Neural cell (in vitro differentiated cells): ENCODE measurements around the gene MRC1. TPM values are rescaled to one million over a fixed set of nuclear protein-coding genes. Genes with fewer than 3 reads are reported as not detected.

Source experiments
- H2AFZ ChIP-seq: fragments of 200-600, 300-800 bp; sonication (generic), shearing (Covaris generic); 2 replicates; pipeline ENCODE4 v1.6.0; 2014; ENCODE audit warnings: low read depth, mild to moderate bottlenecking, antibody characterized with exemption, low read length, moderate library complexity
- H3F3A ChIP-seq: fragments of 200-600 bp; shearing (Covaris generic); 2 replicates; pipeline ENCODE4 v1.6.1; 2016; ENCODE audit warnings: mild to moderate bottlenecking, moderate library complexity, mixed read lengths, antibody characterized with exemption, low read length; ENCODE audit not compliant: insufficient read depth, poor library complexity, severe bottlenecking
- H3K27ac ChIP-seq: fragments of 200-600, 300-800 bp; sonication (generic), shearing (Covaris generic); 2 replicates; pipeline ENCODE4 v1.5.1; 2014; ENCODE audit warnings: mild to moderate bottlenecking, low read length, moderate library complexity
- H3K27me3 ChIP-seq: fragments of 300-800, 200-600 bp; sonication (generic), shearing (Covaris generic); 2 replicates; pipeline ENCODE4 v1.6.0; 2014; ENCODE audit warnings: mild to moderate bottlenecking, low read depth, low read length, moderate library complexity; ENCODE audit not compliant: insufficient read depth
- H3K36me3 ChIP-seq: fragments of 300-800, 200-600 bp; sonication (generic), shearing (Covaris generic); 2 replicates; pipeline ENCODE4 v1.5.1; 2014; ENCODE audit warnings: mild to moderate bottlenecking, antibody characterized with exemption, low read length, moderate library complexity; ENCODE audit not compliant: insufficient read depth
- H3K4me2 ChIP-seq: fragments of 300-800, 200-600 bp; sonication (generic), shearing (Covaris generic); 2 replicates; pipeline ENCODE4 v1.6.0; 2014; ENCODE audit warnings: mild to moderate bottlenecking, low read length
- H3K4me3 ChIP-seq: fragments of 300-800, 200-600 bp; sonication (generic), shearing (Covaris generic); 2 replicates; pipeline ENCODE4 v1.5.1; 2014; ENCODE audit warnings: mild to moderate bottlenecking, low read length, moderate library complexity
- H3K79me2 ChIP-seq: fragments of 200-600 bp; shearing (Covaris generic); replicated peaks from 2 replicates; pipeline ENCODE4 v1.6.0; 2014; ENCODE audit warnings: mild to moderate bottlenecking, low read length, moderate library complexity; ENCODE audit not compliant: insufficient read depth
- H3K9ac ChIP-seq: fragments of 300-800, 200-600 bp; sonication (generic), shearing (Covaris generic); 2 replicates; pipeline ENCODE4 v1.6.1; 2016; ENCODE audit warnings: mild to moderate bottlenecking, low read length, mixed read lengths
- H3K9me2 ChIP-seq: fragments of 200-600 bp; shearing (Covaris generic); 2 replicates; pipeline ENCODE4 v1.6.1; 2016; ENCODE audit warnings: mild to moderate bottlenecking, low read length, mixed read lengths; ENCODE audit not compliant: insufficient read depth
- H3K9me3 ChIP-seq: fragments of 200-600, 300-800 bp; sonication (generic), shearing (Covaris generic); 2 replicates; pipeline ENCODE4 v1.6.1; 2016; ENCODE audit warnings: mild to moderate bottlenecking, mixed run types, low read length, moderate library complexity, mixed read lengths
- H4K20me1 ChIP-seq: fragments of 200-600 bp; shearing (Covaris generic); 2 replicates; pipeline ENCODE4 v1.6.1; 2016; ENCODE audit warnings: mild to moderate bottlenecking, mixed run types; ENCODE audit not compliant: insufficient read depth
- EP300 ChIP-seq: fragments of 450-650 bp; conservative IDR thresholded peaks from 2 replicates; pipeline ENCODE4 v1.6.1; 2014; ENCODE audit warnings: antibody characterized with exemption, mild to moderate bottlenecking, moderate library complexity; ENCODE audit not compliant: poor library complexity, severe bottlenecking
- EZH2 ChIP-seq: fragments of 200-600, 300-800 bp; shearing (Covaris generic), sonication (generic); IDR thresholded peaks from 2 replicates; pipeline ENCODE4 v1.6.1; 2014; ENCODE audit warnings: antibody characterized with exemption, low read length, borderline replicate concordance, mild to moderate bottlenecking; ENCODE audit not compliant: insufficient read depth, poor library complexity, severe bottlenecking
- MXI1 ChIP-seq: fragments of 450-650 bp; conservative IDR thresholded peaks from 2 replicates; pipeline ENCODE4 v1.6.1; 2014; ENCODE audit warnings: antibody characterized with exemption, mild to moderate bottlenecking; ENCODE audit not compliant: poor library complexity, severe bottlenecking
- POLR2AphosphoS5 ChIP-seq: IDR thresholded peaks from 2 replicates; pipeline ENCODE4 v1.6.1; 2012
- RAD21 ChIP-seq: fragments of 450-650 bp; conservative IDR thresholded peaks from 2 replicates; pipeline ENCODE4 v1.6.1; 2014; ENCODE audit warnings: antibody characterized with exemption, mild to moderate bottlenecking, moderate library complexity
- SMC3 ChIP-seq: fragments of 450-650 bp; conservative IDR thresholded peaks from 2 replicates; pipeline ENCODE4 v1.6.1; 2014; ENCODE audit warnings: antibody characterized with exemption, mild to moderate bottlenecking, moderate library complexity; ENCODE audit not compliant: poor library complexity
- TAF1 ChIP-seq: IDR thresholded peaks from 2 replicates; pipeline ENCODE4 v1.6.1; 2012; ENCODE audit warnings: low read depth
- polyA plus RNA-seq: library from polyadenylated mRNA; depleted of rRNA; stranded (reverse); fragments of >200 nt; gene quantifications from 2 replicates; pipeline ENCODE4 v1.2.3, GENCODE V29; 2014
- TF ChIP-seq, protein P1 (sequence below): IDR thresholded peaks from 2 replicates; pipeline ENCODE4 v1.6.1; 2012; ENCODE audit warnings: borderline replicate concordance
- TF ChIP-seq, protein P2 (sequence below): fragments of 450-650 bp; IDR thresholded peaks from 2 replicates; pipeline ENCODE4 v1.5.1; 2014; ENCODE audit warnings: antibody characterized with exemption, mild to moderate bottlenecking, moderate library complexity; ENCODE audit not compliant: poor library complexity, severe bottlenecking

Gene MRC1
- polyA plus RNA-seq, 1 donor from 2014 or later: not detected

DNA sequence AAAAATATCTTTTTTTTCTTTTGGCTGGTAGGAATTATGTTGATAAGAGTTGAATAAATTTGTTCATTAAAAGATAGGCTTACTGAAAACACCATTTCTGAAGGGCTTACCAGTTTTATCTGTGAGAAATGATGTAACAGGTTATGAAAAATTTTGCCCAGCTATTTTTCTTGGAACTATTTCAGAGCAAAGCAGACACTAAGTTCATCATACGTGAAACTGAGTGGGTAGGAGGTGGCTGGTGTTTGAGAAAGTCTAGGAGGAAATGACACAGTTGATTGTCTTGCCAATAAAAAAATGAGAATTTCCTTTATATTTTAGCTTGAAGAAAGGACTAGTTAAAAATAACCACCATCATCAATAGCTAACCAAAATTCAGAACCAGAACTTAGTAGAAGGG, 6.2 kb upstream of the MRC1 start:
- Histone ChIP-seq H3K9me2 (no peaks in the 10 kb centered on the region), H3K4me3 (no peak overlapping the region), H3K27ac (no peak overlapping the region), H3K9me3 (no peaks in the 10 kb centered on the region), H2AFZ (no peak overlapping the region), H3F3A (no peaks in the 10 kb centered on the region), H4K20me1 (no peaks in the 10 kb centered on the region), H3K36me3 (no peaks in the 10 kb centered on the region), H3K79me2 (no peaks in the 10 kb centered on the region), H3K4me2 (no peak overlapping the region), H3K9ac (no peak overlapping the region), H3K27me3 (no peaks in the 10 kb centered on the region)
- TF ChIP-seq TAF1 (no peak), EP300 (no peak), POLR2AphosphoS5 (no peak), SMC3 (no peak), MXI1 (no peak), RAD21 (no peak)
- TF ChIP-seq, protein P1, sequence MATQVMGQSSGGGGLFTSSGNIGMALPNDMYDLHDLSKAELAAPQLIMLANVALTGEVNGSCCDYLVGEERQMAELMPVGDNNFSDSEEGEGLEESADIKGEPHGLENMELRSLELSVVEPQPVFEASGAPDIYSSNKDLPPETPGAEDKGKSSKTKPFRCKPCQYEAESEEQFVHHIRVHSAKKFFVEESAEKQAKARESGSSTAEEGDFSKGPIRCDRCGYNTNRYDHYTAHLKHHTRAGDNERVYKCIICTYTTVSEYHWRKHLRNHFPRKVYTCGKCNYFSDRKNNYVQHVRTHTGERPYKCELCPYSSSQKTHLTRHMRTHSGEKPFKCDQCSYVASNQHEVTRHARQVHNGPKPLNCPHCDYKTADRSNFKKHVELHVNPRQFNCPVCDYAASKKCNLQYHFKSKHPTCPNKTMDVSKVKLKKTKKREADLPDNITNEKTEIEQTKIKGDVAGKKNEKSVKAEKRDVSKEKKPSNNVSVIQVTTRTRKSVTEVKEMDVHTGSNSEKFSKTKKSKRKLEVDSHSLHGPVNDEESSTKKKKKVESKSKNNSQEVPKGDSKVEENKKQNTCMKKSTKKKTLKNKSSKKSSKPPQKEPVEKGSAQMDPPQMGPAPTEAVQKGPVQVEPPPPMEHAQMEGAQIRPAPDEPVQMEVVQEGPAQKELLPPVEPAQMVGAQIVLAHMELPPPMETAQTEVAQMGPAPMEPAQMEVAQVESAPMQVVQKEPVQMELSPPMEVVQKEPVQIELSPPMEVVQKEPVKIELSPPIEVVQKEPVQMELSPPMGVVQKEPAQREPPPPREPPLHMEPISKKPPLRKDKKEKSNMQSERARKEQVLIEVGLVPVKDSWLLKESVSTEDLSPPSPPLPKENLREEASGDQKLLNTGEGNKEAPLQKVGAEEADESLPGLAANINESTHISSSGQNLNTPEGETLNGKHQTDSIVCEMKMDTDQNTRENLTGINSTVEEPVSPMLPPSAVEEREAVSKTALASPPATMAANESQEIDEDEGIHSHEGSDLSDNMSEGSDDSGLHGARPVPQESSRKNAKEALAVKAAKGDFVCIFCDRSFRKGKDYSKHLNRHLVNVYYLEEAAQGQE: no peak
- TF ChIP-seq, protein P2, sequence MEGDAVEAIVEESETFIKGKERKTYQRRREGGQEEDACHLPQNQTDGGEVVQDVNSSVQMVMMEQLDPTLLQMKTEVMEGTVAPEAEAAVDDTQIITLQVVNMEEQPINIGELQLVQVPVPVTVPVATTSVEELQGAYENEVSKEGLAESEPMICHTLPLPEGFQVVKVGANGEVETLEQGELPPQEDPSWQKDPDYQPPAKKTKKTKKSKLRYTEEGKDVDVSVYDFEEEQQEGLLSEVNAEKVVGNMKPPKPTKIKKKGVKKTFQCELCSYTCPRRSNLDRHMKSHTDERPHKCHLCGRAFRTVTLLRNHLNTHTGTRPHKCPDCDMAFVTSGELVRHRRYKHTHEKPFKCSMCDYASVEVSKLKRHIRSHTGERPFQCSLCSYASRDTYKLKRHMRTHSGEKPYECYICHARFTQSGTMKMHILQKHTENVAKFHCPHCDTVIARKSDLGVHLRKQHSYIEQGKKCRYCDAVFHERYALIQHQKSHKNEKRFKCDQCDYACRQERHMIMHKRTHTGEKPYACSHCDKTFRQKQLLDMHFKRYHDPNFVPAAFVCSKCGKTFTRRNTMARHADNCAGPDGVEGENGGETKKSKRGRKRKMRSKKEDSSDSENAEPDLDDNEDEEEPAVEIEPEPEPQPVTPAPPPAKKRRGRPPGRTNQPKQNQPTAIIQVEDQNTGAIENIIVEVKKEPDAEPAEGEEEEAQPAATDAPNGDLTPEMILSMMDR: no peak

DNA sequence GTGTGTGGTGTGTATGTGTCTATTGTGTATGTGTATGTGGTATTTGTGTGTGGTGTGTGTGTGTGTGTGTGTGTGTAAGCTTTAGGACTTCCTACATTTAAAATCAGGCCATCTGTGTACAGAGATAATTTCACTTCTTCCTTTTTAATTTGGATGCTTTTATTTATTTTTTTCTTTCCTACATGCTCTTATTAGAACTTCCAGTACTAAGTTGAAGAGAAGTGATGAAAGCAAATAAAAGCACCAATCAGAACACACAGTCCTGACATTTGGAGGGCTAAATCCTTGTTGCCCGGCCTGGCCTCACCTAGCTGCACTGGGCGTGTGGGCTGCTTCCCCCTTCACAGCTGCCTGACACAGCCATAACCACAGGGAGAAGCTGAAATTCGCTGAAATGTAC, 3.8 kb upstream of the MRC1 start:
- Histone ChIP-seq H3K9me3 (no peaks in the 10 kb centered on the region), H3K4me3 (no peak overlapping the region), H3K9me2 (no peaks in the 10 kb centered on the region), H3K79me2 (no peaks in the 10 kb centered on the region), H3K9ac (no peak overlapping the region), H4K20me1 (no peaks in the 10 kb centered on the region), H3K27me3 (no peaks in the 10 kb centered on the region), H3F3A (no peaks in the 10 kb centered on the region), H3K4me2 (no peak overlapping the region), H3K36me3 (no peaks in the 10 kb centered on the region), H3K27ac (no peak overlapping the region), H2AFZ (no peak overlapping the region)
- TF ChIP-seq TAF1: no peak
- TF ChIP-seq EZH2: no peak
- TF ChIP-seq, protein P2: no peak
- no peak for TF ChIP-seq SMC3
- no peak for TF ChIP-seq EP300
- TF ChIP-seq, protein P1: no peak
- TF ChIP-seq POLR2AphosphoS5: no peak
- TF ChIP-seq RAD21: no peak
